Measurements from ENCODE around the gene EGR4.

EGR4 gene

GRCh38 chr2:73289304-73289703, 4.0 kb downstream of the EGR4 start:
- no peaks in the 10 kb centered on the region for H3K9me2 ChIP-seq (replicated peaks; ENCODE audit: control insufficient read depth, low read length)
- H3F3A ChIP-seq (ENCODE audit: control insufficient read depth, insufficient read depth), result peaks cover 5% of the 10 kb centered on the region; the same call in 1 of the 2 replicates
- no peaks in the 10 kb centered on the region for H3K36me3 ChIP-seq (ENCODE audit: control insufficient read depth, low read length)
- H3K4me2 ChIP-seq (ENCODE audit: low read length), result no peak overlapping the region
- H3K9me3 ChIP-seq (ENCODE audit: control insufficient read depth, insufficient read depth, low read length), result no peaks in the 10 kb centered on the region
- H3K79me2 ChIP-seq (ENCODE audit: control insufficient read depth, low read length), result no peaks in the 10 kb centered on the region
- H3K4me1 ChIP-seq (ENCODE audit: control insufficient read depth, low read length), result peaks cover 25% of the 10 kb centered on the region
- peaks cover 36% of the 10 kb centered on the region for H3K27me3 ChIP-seq (ENCODE audit: control insufficient read depth, low read length)
- no peak for TF ChIP-seq CTCF (IDR thresholded peaks at IDR 0.05; ENCODE audit: low read depth, low read length, poor library complexity, severe bottlenecking)
- TF ChIP-seq EZH2phosphoT487 (IDR thresholded peaks at IDR 0.05; ENCODE audit: borderline replicate concordance, low read length), result no peak
- peaks cover 4% of the 10 kb centered on the region for H4K20me1 ChIP-seq (ENCODE audit: control insufficient read depth, insufficient read depth, low read depth, low read length)
- H3K27ac ChIP-seq (ENCODE audit: low read depth, low read length), result no peak overlapping the region
- H3K4me3 ChIP-seq (ENCODE audit: low read length), result no peak overlapping the region

- Histone ChIP-seq H3K79me2 (ENCODE audit: control insufficient read depth, low read length) (peaks cover 30% of the 10 kb centered on the region), H3F3A (ENCODE audit: control insufficient read depth, insufficient read depth) (peaks cover 5% of the 10 kb centered on the region; the same call in 1 of the 2 replicates), H4K20me1 (ENCODE audit: control insufficient read depth, insufficient read depth, low read depth, low read length) (peaks cover 14% of the 10 kb centered on the region), H3K27me3 (ENCODE audit: control insufficient read depth, low read length) (peaks cover 7% of the 10 kb centered on the region), H3K9me2 (replicated peaks; ENCODE audit: control insufficient read depth, low read length) (no peaks in the 10 kb centered on the region), H3K4me2 (ENCODE audit: low read length) (no peak overlapping the region; the same call in 1 of the 2 replicates), H3K4me3 (ENCODE audit: low read length) (no peak overlapping the region), H3K27ac (ENCODE audit: low read depth, low read length) (no peak overlapping the region), H3K36me3 (ENCODE audit: control insufficient read depth, low read length) (peaks cover 29% of the 10 kb centered on the region), H3K9me3 (ENCODE audit: control insufficient read depth, insufficient read depth, low read length) (no peaks in the 10 kb centered on the region), H3K4me1 (ENCODE audit: control insufficient read depth, low read length) (peaks cover 36% of the 10 kb centered on the region)
- TF ChIP-seq CTCF (IDR thresholded peaks at IDR 0.05; ENCODE audit: low read depth, low read length, poor library complexity, severe bottlenecking) (no peak), EZH2phosphoT487 (IDR thresholded peaks at IDR 0.05; ENCODE audit: borderline replicate concordance, low read length) (no peak)
Measured at GRCh38 chr2:73286134-73286655, 7.2 kb downstream of the EGR4 start.

- H3K9me2 ChIP-seq (replicated peaks; ENCODE audit: control insufficient read depth, low read length), result no peaks in the 10 kb centered on the region
- peak overlapping the region; percentile 99 for H3K4me2 ChIP-seq (ENCODE audit: low read length)
- H3K9me3 ChIP-seq (ENCODE audit: control insufficient read depth, insufficient read depth, low read length), result no peaks in the 10 kb centered on the region
- no peaks in the 10 kb centered on the region for H3K27me3 ChIP-seq (ENCODE audit: control insufficient read depth, low read length)
- H4K20me1 ChIP-seq (ENCODE audit: control insufficient read depth, insufficient read depth, low read depth, low read length), result peaks cover 20% of the 10 kb centered on the region
- TF ChIP-seq CTCF (IDR thresholded peaks at IDR 0.05; ENCODE audit: low read depth, low read length, poor library complexity, severe bottlenecking) (no peak), EZH2phosphoT487 (IDR thresholded peaks at IDR 0.05; ENCODE audit: borderline replicate concordance, low read length) (no peak)
- peaks cover 5% of the 10 kb centered on the region; the same call in 1 of the 2 replicates for H3F3A ChIP-seq (ENCODE audit: control insufficient read depth, insufficient read depth)
- peaks cover 38% of the 10 kb centered on the region for H3K36me3 ChIP-seq (ENCODE audit: control insufficient read depth, low read length)
- H3K4me3 ChIP-seq (ENCODE audit: low read length), result peak overlapping the region; percentile 95
- peaks cover 40% of the 10 kb centered on the region for H3K79me2 ChIP-seq (ENCODE audit: control insufficient read depth, low read length)
- H3K4me1 ChIP-seq (ENCODE audit: control insufficient read depth, low read length), result peaks cover 37% of the 10 kb centered on the region
- peak overlapping the region; percentile 93 for H3K27ac ChIP-seq (ENCODE audit: low read depth, low read length)
Measured at GRCh38 chr2:73285159-73285739, 8.1 kb downstream of the EGR4 start.
